A673 (cell line): Measurements from ENCODE around the gene KCND3. TPM values are rescaled to one million over a fixed set of nuclear protein-coding genes. Genes with fewer than 3 reads are reported as not detected.

ENCODE experiments used
- BruUV-seq: library from RNA; stranded (reverse); fragments of 400-500 nt; replicated peaks from 2 replicates; lab custom pipeline; 2021; lab: Mats Ljungman, UMichigan
- CTCF ChIA-PET: fragments of 300-600 bp; sonication (Branson Sonifier 250); formaldehyde crosslinking; loops from one replicate; lab custom pipeline; 2022; ENCODE audit warnings: antibody characterized with exemption; lab: Charles Lee
- POLR2A ChIA-PET: fragments of 300-600 bp; sonication (Branson Sonifier 250); formaldehyde crosslinking; loops from one replicate; lab custom pipeline; 2022; ENCODE audit warnings: antibody characterized with exemption; ENCODE audit not compliant: low non-redundant PET; lab: Charles Lee
- DNase-seq: peaks from one replicate; pipeline ENCODE4 v3.0.0-alpha.2; 2015; ENCODE audit warnings: low spot score
- H3K27ac ChIP-seq: fragments of 200-600 bp; sonication (generic); 2 replicates; pipeline ENCODE4 v1.5.1; 2016; ENCODE audit warnings: mixed run types, low read depth, mild to moderate bottlenecking, mixed read lengths, antibody characterized with exemption, low read length; ENCODE audit not compliant: poor library complexity, severe bottlenecking
- H3K27me3 ChIP-seq: fragments of 200-600 bp; sonication (generic); replicated peaks from 2 replicates; pipeline ENCODE4 v1.6.1; 2017; ENCODE audit warnings: mixed run types, low read depth, mild to moderate bottlenecking, mixed read lengths, antibody characterized with exemption, low read length; ENCODE audit not compliant: insufficient read depth, poor library complexity
- H3K36me3 ChIP-seq: fragments of 200-600 bp; sonication (generic); 2 replicates; pipeline ENCODE4 v1.6.1; 2016; ENCODE audit warnings: mixed run types, mild to moderate bottlenecking, mixed read lengths, antibody characterized with exemption, low read length; ENCODE audit not compliant: insufficient read depth, poor library complexity, severe bottlenecking
- H3K4me1 ChIP-seq: fragments of 200-600 bp; sonication (generic); 2 replicates; pipeline ENCODE4 v1.6.1; 2017; ENCODE audit warnings: mixed run types, mild to moderate bottlenecking, mixed read lengths, antibody characterized with exemption, low read length; ENCODE audit not compliant: insufficient read depth, poor library complexity, severe bottlenecking
- H3K4me3 ChIP-seq: fragments of 200-600 bp; sonication (generic); 2 replicates; pipeline ENCODE4 v1.5.1; 2016; ENCODE audit warnings: low read depth, mixed run types, mild to moderate bottlenecking, mixed read lengths, low read length; ENCODE audit not compliant: poor library complexity, severe bottlenecking
- H3K9me3 ChIP-seq: fragments of 200-600 bp; sonication (generic); 2 replicates; pipeline ENCODE4 v1.6.1; 2016; ENCODE audit warnings: mixed run types, low read depth, mild to moderate bottlenecking, mixed read lengths, antibody characterized with exemption, low read length; ENCODE audit not compliant: poor library complexity, severe bottlenecking
- CTCF ChIP-seq: fragments of 300-800, 200-600 bp; sonication (generic); conservative IDR thresholded peaks from 2 replicates; pipeline ENCODE4 v1.5.1; 2017; ENCODE audit warnings: low read depth, mild to moderate bottlenecking, antibody characterized with exemption, low read length, moderate library complexity, mixed read lengths
- EZH2 ChIP-seq: fragments of 200-600 bp; sonication (generic); IDR thresholded peaks from 2 replicates; pipeline ENCODE4 v1.6.1; 2017; ENCODE audit warnings: borderline replicate concordance, low read depth, mild to moderate bottlenecking, mixed read lengths, antibody characterized with exemption, low read length; ENCODE audit not compliant: poor library complexity, severe bottlenecking
- intact Hi-C: fragments of 100-400 bp; cut with micrococcal nuclease; formaldehyde crosslinking; loops from one replicate; pipeline ENCODE4 v1.10.0; 2022; ENCODE audit not compliant: unreplicated experiment
- total RNA-seq: library from RNA; stranded (reverse); gene quantifications from 2 replicates; pipeline ENCODE4 v1.2.3, GENCODE V29; 2021

The KCND3 gene
- total RNA-seq, 1 experiment from 2014 or later = not detected

GRCh38 chr1:111928531-111928930 is 60.9 kb downstream of the KCND3 start:
- CTCF ChIA-PET = no interaction called here
- POLR2A ChIA-PET = no interaction called here

GRCh38 chr1:111927652-111928051 is 61.8 kb downstream of the KCND3 start:
- Histone ChIP-seq H3K27me3 (peaks cover 26% of the 10 kb centered on the region), H3K4me3 (no peak overlapping the region), H3K36me3 (no peaks in the 10 kb centered on the region), H3K27ac (no peak overlapping the region), H3K4me1 (no peaks in the 10 kb centered on the region), H3K9me3 (no peaks in the 10 kb centered on the region)
- ChIA-PET POLR2A (no interaction called here), CTCF (no interaction called here)
- no peak for DNase-seq
- intact Hi-C loops = no loop called here
- TF ChIP-seq CTCF (no peak), EZH2 (no peak)
- BruUV-seq = no TSS peak

More at GRCh38 chr1:111928531-111928930, 60.9 kb downstream of the KCND3 start:
- DNase-seq = no peak
- Histone ChIP-seq H3K36me3 (no peaks in the 10 kb centered on the region), H3K27me3 (peaks cover 26% of the 10 kb centered on the region), H3K4me1 (no peaks in the 10 kb centered on the region), H3K27ac (no peak overlapping the region), H3K9me3 (no peaks in the 10 kb centered on the region), H3K4me3 (no peak overlapping the region)
- BruUV-seq = no TSS peak
- TF ChIP-seq EZH2 = no peak
- TF ChIP-seq CTCF = no peak
- intact Hi-C loops = no loop called here

GRCh38 chr1:111924786-111925185 is 64.7 kb downstream of the KCND3 start:
- no peaks in the 10 kb centered on the region for H3K36me3 ChIP-seq
- no peak for DNase-seq
- no TSS peak for BruUV-seq
- intact Hi-C loops = no loop called here
- no peaks in the 10 kb centered on the region for H3K4me1 ChIP-seq
- ChIA-PET CTCF (no interaction called here), POLR2A (no interaction called here)
- no peak overlapping the region for H3K4me3 ChIP-seq
- TF ChIP-seq CTCF = no peak
- TF ChIP-seq EZH2 = no peak
- peaks cover 8% of the 10 kb centered on the region for H3K27me3 ChIP-seq
- no peak overlapping the region for H3K27ac ChIP-seq
- no peaks in the 10 kb centered on the region for H3K9me3 ChIP-seq
